Erythroblast (primary cell): ENCODE data around the gene RAB44.

Experiments used
- GATA1 ChIP-seq: IDR thresholded peaks from 2 replicates; pipeline ENCODE4 v1.6.1; 2011; ENCODE audit warnings: low read depth, mild to moderate bottlenecking, control low read depth, low read length, moderate library complexity
- POLR2A ChIP-seq: IDR thresholded peaks from 2 replicates; pipeline ENCODE4 v1.6.1; 2011; ENCODE audit warnings: mild to moderate bottlenecking, low read length

GRCh38 chr6:36721369-36722140 lies 23.9 kb downstream of the RAB44 start:
- TF ChIP-seq POLR2A, result no peak
- TF ChIP-seq GATA1, result no peak
